HFFc6 (cell line): ENCODE measurements around the gene TMUB2. TPM values are rescaled to one million over a fixed set of nuclear protein-coding genes. Genes with fewer than 3 reads are reported as not detected.

ENCODE experiments used
- DNase-seq: peaks from one replicate; pipeline ENCODE4 v3.0.0-alpha.2; 2018
- H3K27ac Mint-ChIP-seq: 2 replicates; pipeline ENCODE4 v1.8.0; 2020; ENCODE audit warnings: mild to moderate bottlenecking, mixed read lengths
- H3K27me3 Mint-ChIP-seq: 2 replicates; pipeline ENCODE4 v1.8.0; 2021; ENCODE audit warnings: mild to moderate bottlenecking, moderate library complexity, mixed read lengths; ENCODE audit not compliant: insufficient read depth
- H3K36me3 Mint-ChIP-seq: 2 replicates; pipeline ENCODE4 v1.8.0; 2021; ENCODE audit warnings: low read depth, mixed read lengths
- H3K4me1 Mint-ChIP-seq: 2 replicates; pipeline ENCODE4 v1.8.0; 2020; ENCODE audit warnings: low read depth, mixed read lengths
- H3K4me3 Mint-ChIP-seq: 2 replicates; pipeline ENCODE4 v1.8.0; 2020; ENCODE audit warnings: mild to moderate bottlenecking, moderate library complexity, mixed read lengths
- H3K9me3 Mint-ChIP-seq: 2 replicates; pipeline ENCODE4 v1.8.0; 2020; ENCODE audit warnings: mild to moderate bottlenecking, mixed read lengths
- total RNA-seq, 6 experiments: library from RNA; stranded (reverse); fragmentation: NEBNext Ultra II Directional; extraction: Animal tissue kit (Norgen Biotek cat#: 25700); gene quantifications; 2 replicates in 1 of 6; 3 replicates in 5 of 6; pipeline ENCODE4 v1.2.3, GENCODE V29; 2021
- TF ChIP-seq, protein P1 (sequence below): fragments of 200-600 bp; sonication (generic); IDR thresholded peaks from 2 replicates; pipeline ENCODE4 v1.5.0; 2021; ENCODE audit warnings: antibody characterized with exemption, mild to moderate bottlenecking

Gene TMUB2
- total RNA-seq, 6 experiments from 2014 or later, result 29.8 to 37.7 (median 34.0) TPM

DNA sequence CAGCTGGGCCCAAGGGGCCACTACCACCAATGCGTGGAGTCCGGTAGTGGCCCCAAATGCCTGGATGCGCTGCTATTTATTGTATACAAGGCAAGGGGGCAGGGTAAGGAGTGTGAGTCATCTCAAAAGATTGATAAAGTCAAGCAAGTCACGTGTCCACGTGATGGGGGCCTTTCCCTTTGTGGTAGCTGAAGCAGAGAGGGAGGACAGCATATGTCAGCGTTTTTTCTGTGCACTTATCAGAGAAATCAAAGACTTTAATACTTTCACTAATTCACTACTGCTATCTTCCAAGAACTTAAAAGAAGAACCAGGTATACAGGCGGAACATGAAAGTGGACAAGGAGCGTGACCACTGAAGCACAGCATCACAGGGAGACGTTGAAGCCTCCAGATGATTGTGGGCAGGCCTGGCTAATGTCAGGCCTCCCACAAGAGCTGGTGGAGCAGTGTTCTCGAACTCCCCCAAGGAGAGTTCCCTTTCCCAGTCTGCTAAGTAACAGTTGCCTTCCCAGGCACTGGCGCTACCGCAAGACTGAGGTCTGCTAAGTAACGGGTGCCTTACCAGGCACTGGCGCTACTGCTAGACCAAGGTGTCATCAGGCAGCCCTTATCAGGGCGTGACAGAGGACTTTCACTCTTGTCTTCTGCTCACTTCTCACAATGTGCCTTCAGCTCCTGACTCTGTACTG, 27.1 kb upstream of the TMUB2 start:
- peaks cover 8% of the 10 kb centered on the region for H3K4me1 Mint-ChIP-seq
- H3K4me3 Mint-ChIP-seq, result no peak overlapping the region
- TF ChIP-seq, protein P1, sequence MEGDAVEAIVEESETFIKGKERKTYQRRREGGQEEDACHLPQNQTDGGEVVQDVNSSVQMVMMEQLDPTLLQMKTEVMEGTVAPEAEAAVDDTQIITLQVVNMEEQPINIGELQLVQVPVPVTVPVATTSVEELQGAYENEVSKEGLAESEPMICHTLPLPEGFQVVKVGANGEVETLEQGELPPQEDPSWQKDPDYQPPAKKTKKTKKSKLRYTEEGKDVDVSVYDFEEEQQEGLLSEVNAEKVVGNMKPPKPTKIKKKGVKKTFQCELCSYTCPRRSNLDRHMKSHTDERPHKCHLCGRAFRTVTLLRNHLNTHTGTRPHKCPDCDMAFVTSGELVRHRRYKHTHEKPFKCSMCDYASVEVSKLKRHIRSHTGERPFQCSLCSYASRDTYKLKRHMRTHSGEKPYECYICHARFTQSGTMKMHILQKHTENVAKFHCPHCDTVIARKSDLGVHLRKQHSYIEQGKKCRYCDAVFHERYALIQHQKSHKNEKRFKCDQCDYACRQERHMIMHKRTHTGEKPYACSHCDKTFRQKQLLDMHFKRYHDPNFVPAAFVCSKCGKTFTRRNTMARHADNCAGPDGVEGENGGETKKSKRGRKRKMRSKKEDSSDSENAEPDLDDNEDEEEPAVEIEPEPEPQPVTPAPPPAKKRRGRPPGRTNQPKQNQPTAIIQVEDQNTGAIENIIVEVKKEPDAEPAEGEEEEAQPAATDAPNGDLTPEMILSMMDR, result no peak
- H3K27me3 Mint-ChIP-seq, result no peaks in the 10 kb centered on the region
- H3K27ac Mint-ChIP-seq, result peak overlapping the region; percentile 29; the same call in 1 of the 2 replicates
- H3K36me3 Mint-ChIP-seq, result peaks cover 18% of the 10 kb centered on the region
- no peak for DNase-seq
- H3K9me3 Mint-ChIP-seq, result no peaks in the 10 kb centered on the region

DNA sequence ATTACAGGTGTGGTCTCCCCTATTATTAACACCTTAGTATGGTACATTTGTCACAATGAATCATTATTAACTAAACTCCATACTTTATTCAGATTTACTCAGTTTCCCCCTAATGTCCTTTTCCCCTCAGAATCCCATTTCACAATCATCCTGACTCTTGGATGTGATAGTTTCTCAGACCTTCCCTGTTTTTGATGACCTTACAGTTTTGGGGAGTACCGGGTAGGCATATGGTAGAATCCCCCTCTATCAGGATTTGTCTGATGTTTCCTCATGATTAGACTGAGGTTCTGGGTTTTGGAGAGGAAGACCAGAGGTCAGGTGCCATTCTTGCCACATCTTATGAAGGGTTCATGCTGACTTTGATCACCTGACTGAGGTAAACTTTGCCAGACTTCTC, 22.3 kb upstream of the TMUB2 start:
- TF ChIP-seq, protein P1, result no peak
- H3K4me3 Mint-ChIP-seq, result no peak overlapping the region
- H3K4me1 Mint-ChIP-seq, result peaks cover 15% of the 10 kb centered on the region
- H3K27me3 Mint-ChIP-seq, result peaks cover 2% of the 10 kb centered on the region; the same call in 1 of the 2 replicates
- no peaks in the 10 kb centered on the region for H3K9me3 Mint-ChIP-seq
- DNase-seq, result no peak
- H3K27ac Mint-ChIP-seq, result no peak overlapping the region
- peaks cover 4% of the 10 kb centered on the region; the same call in 1 of the 2 replicates for H3K36me3 Mint-ChIP-seq

DNA sequence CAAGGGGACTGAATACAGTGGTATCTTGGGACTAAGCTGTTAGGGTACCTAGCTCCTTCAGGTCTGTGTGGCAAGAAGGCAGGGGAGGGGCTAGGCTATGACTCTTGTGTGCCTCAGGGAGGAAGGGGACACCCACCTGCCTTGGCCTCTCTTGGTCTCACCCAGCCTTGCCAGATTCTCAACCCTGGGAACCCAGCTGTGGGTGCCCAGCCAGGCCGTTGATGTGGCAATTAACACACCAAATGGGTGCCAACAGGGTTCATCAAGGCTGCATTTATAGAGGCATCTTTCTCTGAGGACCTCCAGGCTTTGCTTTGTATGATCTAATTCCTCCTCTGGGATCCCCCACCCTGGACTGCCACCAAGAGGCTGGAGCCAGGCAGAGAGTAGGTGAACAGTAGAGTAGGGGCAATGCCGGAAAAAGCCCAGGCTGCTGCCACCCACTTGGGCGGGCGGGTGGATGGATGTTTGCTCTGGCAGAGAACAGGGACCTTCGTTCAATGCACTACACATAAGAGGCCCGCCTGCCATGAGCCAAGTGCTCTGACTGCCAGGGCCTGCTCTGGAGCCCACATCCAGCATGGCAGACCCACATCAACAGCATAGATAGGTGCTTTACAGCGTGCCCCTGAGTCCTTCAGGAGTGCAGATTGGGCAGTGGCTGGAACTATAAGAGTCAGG, 19.5 kb upstream of the TMUB2 start:
- DNase-seq, result no peak
- Mint-ChIP-seq H3K27me3 (peaks cover 2% of the 10 kb centered on the region; the same call in 1 of the 2 replicates), H3K4me1 (peaks cover 21% of the 10 kb centered on the region), H3K4me3 (no peak overlapping the region), H3K27ac (no peak overlapping the region), H3K9me3 (no peaks in the 10 kb centered on the region), H3K36me3 (no peaks in the 10 kb centered on the region; the same call in 1 of the 2 replicates)
- TF ChIP-seq, protein P1, result no peak

DNA sequence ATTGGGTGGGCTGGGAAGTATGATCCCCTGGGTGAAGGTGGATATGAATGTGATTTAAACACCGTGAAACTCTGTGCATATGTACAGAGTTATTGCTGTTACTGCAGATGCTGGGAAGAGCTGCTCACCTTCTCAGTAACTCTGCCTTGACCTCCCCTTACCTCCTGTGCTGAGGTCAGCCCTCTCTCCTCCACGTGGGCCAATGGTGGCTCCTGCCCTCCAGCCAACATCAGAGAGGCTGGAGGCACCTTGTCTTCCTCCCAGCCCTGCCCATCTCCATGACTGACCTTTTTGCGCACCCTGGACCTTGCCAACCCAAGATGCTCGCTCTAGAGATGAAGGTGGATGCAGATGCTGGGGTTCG, 16.7 kb upstream of the TMUB2 start:
- Mint-ChIP-seq H3K27me3 (peaks cover 2% of the 10 kb centered on the region; the same call in 1 of the 2 replicates), H3K27ac (no peak overlapping the region), H3K4me3 (peak overlapping the region; percentile 3; the same call in 1 of the 2 replicates), H3K4me1 (peaks cover 21% of the 10 kb centered on the region), H3K36me3 (no peaks in the 10 kb centered on the region; the same call in 1 of the 2 replicates), H3K9me3 (no peaks in the 10 kb centered on the region)
- no peak for DNase-seq
- TF ChIP-seq, protein P1, result no peak

DNA sequence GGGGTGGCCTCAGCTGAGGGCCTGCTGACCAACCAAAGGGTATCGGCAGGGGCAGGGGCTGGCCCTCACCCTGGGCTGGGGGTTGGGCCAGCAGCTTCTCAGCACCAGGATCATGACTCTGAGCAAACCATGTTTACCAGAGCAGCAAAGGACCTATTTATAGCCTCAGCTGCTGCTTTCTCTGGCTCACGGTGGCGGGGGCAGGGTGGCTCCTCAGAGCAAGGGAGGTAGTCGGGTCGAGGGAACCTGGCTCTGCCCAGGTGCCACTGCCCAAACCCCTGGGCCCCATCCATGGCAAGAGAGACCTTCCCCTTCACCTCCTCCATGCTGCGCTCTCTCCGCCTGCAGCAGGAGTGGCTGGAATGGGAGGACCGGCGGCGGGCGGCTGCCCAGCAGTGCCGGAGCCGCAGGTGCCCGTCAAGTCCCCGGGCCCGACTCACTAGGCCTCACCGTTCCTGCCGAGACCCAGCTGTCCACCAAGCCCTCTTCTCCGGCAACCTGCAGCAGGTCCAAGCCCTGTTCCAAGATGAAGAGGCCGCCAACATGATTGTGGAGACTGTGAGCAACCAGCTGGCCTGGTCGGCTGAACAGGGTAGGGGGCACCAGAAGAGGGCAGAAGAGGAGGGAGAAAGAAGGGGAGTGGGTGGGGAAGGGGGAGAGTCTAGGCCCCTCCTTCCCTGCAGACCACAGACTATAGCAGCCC, 16.1 kb upstream of the TMUB2 start, which contains the start of gene ASB16:
TSS of gene ASB16 (plus strand) at position 206 of the 703 bp plus-strand sequence. CDS start at position 292, 86 bp downstream.
- DNase-seq, result peak; percentile 16
- Mint-ChIP-seq H3K27ac (no peak within 1 kb of the TSS), H3K4me1 (peaks cover 21% of the 10 kb centered on the region), H3K9me3 (no peaks in the 10 kb centered on the region), H3K27me3 (peaks cover 2% of the 10 kb centered on the region; the same call in 1 of the 2 replicates), H3K36me3 (no peaks in the 10 kb centered on the region; the same call in 1 of the 2 replicates), H3K4me3 (peak within 1 kb of the TSS; percentile 9; the same call in 1 of the 2 replicates)
- TF ChIP-seq, protein P1, result no peak
